GM18909 (cell line): Measurements from ENCODE around the gene SPEF1.

ENCODE experiments used
- ATAC-seq: cut with Tn5 transposase; IDR thresholded peaks from one replicate; pipeline ENCODE4 v1.9.1; 2021; ENCODE audit warnings: mild to moderate bottlenecking; ENCODE audit not compliant: unreplicated experiment, poor library complexity

SPEF1 gene

DNA sequence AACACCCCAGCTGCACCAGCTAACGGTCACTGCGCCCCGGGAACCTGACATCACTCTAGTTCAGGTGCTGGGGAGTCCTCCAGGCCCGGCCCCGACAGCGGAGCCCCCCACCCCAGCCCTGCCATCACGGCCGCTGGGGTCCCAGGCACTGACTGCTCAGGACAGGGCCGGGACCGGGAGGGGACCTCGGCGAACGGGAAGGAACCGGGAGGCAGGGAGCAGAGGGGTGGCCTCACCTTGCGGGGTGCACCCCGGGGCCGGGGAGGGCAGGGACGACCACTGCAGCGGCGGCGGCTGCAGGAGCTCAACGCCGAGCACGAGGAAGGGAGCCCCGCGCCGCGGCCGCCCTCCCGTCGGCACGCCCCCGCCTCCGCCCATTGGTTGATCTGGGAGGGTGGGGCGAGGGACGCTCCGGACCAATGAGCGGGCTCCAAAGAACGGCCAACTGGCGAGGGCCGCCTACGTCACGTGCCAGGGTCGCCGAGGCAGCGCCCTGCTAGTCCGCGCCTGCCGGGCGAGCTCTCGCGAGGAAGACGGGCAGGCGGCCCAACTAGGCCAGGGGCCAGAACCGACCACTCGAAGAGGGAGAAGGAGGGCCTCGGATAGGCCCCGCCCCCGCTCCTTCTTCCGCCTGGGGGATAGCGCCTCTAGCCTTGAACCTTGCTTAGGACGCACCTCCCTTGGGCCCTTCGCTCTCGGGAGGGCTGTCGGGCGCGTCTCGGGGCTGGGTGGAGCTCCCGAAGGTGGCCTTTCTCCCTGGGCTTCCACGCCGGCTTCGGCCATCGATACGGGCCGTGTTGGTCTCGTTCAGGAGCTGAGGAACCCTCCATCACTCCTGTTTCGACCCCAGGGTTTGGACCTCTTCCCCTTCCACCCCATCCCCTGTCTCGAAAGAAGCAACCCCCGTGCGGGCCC lies 13.6 kb downstream of the SPEF1 start, which contains the start of gene ADISSP:
Gene ADISSP (minus strand): TSS at position 327 of the 915 bp plus-strand sequence. CDS start 7,653 bp downstream, outside the sequence.
- ATAC-seq = peak; percentile 93

DNA sequence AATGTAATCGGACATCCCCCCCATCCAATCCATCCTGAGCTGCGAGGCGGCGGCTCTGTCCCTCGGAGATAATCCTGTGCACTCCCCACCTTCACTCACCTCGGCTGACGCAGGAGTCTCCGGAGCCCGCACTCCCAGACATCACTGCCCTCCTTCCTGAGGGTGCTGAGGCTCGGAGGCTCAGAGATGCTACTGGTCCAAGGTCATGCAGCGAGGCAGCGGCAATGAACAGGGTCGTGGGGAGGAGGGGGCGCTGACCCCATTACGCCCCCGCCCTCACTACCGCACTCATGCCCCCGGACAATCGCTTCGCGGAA lies 14.2 kb downstream of the SPEF1 start:
- no peak for ATAC-seq

DNA sequence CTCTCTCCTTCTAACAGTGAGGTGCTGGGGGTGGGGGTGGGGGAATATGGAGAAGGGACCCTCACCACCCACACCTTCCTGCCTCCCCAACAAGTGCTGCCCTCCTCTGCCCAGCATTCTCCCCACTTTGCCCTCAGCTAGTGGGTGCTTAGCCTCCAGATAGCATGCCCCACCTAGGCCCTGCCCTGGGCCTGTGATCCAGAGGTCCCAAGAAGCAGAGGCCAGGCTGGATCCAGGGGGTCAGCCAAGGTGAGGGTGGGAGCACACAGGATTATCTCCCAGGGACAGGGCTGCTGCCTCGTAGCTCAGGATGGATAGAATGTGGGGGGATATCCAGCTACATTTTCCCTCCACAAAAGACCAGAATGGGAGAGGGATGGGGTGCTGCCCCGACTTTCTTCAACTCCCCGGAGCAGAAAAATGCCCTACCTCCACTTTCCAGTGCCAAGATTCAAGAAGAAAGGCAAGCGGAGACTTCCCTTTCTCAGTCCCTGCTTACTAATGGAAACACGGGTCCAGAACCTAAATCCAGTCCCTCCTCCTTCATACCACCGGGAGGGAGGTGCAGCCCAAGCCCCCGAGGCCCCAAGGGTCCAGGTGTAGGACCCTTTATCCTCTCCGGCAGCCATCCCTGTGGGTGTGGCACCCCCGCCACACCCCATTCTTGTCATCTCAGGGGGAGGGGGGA lies 14.7 kb downstream of the SPEF1 start:
- ATAC-seq = no peak

DNA sequence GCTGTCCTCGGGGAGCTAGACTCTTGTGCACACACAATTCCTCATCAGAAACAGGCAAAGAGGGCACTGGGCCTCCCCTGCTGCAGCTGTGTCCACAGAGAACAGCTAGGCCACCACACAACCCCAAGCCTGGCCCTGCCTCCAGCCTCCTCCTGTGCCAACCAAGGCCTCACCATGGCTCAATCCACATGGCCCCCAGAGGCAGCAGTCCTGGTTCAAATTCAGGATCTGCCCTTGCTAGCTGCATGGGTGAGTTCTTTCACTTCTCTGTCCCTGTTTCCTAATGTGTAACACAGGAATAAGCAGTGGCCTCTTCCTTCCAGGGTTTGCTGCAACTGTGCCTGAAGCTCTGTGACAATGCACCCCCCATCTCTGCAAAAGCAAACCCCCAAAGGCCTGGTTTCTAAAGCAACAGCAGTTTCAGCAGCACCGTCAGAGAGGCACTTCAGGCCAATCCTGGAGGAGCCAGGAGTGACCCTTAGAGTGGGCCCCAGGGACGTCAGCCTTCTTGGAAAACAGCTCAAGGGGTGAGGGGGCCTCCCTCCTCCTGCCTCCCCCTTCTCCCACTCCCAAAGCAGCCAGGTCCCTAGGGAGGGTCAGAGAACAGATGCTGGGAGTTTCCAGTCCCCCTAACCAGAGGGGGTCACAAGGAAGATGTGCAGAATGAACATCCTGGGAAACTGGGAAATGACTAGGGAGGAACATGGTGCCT lies 15.9 kb downstream of the SPEF1 start:
- ATAC-seq = no peak

- ATAC-seq = no peak
These were observed 16.6 kb downstream of the SPEF1 start for GRCh38 chr20:3764659-3765058.

GRCh38 chr20:3763671-3764601 lies 17.3 kb downstream of the SPEF1 start:
- ATAC-seq = no peak

- no peak for ATAC-seq
These were observed 20.4 kb downstream of the SPEF1 start for GRCh38 chr20:3760655-3761348.

- ATAC-seq = no peak
These were observed 21.4 kb downstream of the SPEF1 start for GRCh38 chr20:3759884-3760283.

GRCh38 chr20:3759316-3759823 lies 21.9 kb downstream of the SPEF1 start:
- ATAC-seq = no peak

GRCh38 chr20:3758566-3758965 lies 22.7 kb downstream of the SPEF1 start:
- ATAC-seq = no peak

- no peak for ATAC-seq
These were observed 24.0 kb downstream of the SPEF1 start for GRCh38 chr20:3757268-3757667.

DNA sequence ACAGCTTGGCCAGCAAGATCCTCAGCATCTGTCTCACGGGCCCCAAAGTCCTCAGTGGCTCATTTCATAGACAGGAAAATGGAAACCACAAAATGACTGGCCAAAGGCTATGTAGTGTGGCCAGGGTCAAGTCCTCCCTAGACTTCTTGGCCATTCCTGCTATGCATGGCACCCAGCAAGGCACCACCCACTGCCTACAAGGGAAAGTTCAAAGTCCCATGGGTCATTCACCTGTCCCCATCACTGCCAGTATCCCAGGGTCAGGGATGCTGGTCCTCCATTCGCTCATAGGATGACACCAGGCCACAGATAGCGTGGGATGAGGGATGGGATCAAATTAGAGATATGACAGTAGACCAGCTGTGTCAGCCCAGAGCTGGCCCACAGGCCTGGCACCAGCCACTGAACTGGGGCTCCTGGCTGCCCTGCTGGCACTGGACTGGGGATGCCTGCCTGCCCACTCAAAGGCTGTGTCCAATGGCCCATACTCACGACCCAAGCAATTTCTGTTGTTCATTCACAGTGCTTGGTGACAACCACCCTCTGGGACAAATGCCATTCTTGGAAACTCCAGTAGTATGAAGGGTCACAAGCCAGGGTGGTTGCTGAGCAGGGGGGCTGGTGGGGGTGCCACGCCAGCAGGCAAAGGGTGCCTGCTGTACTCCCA lies 25.3 kb downstream of the SPEF1 start:
- ATAC-seq = no peak

GRCh38 chr20:3755269-3755668 lies 26.0 kb downstream of the SPEF1 start:
- no peak for ATAC-seq

DNA sequence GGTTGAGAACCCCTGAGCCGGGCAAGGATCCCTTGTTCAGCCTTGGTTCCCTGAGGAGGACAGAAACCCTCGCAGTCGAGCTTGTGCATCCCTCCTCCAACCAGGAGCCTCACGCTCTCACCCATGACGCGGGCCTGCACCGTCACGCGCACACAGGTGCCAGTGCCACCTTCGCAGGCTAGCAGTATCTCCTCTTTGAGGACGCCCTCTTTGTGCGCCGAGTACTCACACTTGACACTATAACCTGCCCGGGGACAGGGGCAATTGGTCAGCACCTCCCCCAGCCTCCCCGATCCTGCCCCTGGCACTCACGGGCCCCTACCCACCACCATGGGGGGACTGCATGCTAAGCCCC lies 27.0 kb downstream of the SPEF1 start:
- ATAC-seq = no peak

DNA sequence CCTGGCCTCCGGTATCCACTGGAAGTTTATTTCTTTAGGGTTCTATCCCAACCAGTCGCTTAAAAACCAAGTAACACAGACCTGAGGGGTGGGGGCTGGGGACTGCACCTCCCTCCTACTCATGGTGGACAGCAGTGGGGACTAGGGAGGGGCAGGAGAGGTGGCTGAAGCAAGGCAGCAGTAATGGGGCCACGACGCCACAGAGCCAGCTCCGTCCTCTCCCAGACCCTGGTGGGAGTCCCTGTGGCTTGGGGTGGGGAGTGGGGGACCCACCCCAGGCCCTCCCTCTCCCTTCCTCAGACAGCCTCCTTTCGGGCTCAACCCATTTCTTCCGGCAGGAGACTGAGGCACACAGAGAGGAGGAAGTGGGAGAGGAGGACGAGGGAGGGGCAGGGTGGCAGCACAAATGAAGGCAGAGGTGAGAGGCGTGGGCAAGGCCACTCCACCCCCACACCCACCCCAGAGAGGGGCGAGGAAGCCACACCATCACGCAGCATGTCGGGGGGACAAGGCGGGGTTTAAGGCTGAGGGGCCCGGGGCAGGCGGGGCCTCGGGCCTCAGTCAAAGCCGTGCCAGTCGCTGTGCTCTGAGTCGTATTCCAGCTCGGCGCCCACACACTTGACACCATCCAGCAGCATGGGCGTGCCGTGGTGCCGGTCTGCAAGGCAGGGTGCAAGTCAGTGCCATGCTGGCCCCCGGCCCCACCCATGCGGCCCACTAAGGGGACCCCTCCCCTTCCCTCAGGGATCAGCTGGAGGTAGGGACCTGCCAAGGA lies 27.6 kb downstream of the SPEF1 start:
- no peak for ATAC-seq

DNA sequence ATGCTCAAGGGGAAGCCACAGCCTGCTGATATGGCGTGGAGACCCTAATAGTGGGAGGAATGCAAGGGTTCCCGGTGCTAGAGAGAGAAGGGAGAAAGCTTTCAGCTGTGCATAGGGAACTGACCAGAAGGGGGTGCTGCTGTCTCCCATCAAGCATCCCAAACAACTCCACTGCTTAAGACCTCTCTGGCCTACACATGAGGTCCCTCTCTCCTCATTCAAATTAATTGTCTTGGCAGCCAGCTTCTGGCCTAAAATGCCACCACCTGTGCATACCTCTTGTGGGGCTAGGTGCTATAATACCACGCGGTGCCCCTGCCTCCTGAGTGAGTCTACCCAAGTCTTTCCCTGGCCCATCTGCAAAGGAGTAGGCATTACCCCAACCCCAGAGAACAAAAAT lies 28.1 kb downstream of the SPEF1 start:
- no peak for ATAC-seq

- ATAC-seq = no peak
These were observed 28.9 kb downstream of the SPEF1 start for GRCh38 chr20:3752386-3752759.
